ENCODE data around the gene TMEM170B.
A peak's percentile ranks its signal among the peaks of the same experiment; 100 is the strongest.

Gene TMEM170B

GRCh38 chr6:11537229-11538051, at the start of gene TMEM170B:
Gene TMEM170B (plus strand): TSS chr6:11537749. CDS start chr6:11538278, 529 bp downstream.
- Histone ChIP-seq H2AFZ (ENCODE audit: low read depth, low read length) (peak within 1 kb of the TSS; percentile 85), H3K27me3 (ENCODE audit: insufficient read depth, low read length) (no peaks in the 10 kb centered on the region), H3K9me3 (ENCODE audit: low read length) (no peaks in the 10 kb centered on the region), H3K36me3 (ENCODE audit: insufficient read depth, low read length) (no peaks in the 10 kb centered on the region), H3K4me3 (ENCODE audit: low read length) (peak within 1 kb of the TSS; percentile 72), H3K4me1 (ENCODE audit: insufficient read depth, low read length) (peaks cover 21% of the 10 kb centered on the region)

- Histone ChIP-seq H3K36me3 (ENCODE audit: insufficient read depth, low read length) (no peaks in the 10 kb centered on the region), H3K27me3 (ENCODE audit: insufficient read depth, low read length) (no peaks in the 10 kb centered on the region), H3K9me3 (ENCODE audit: low read length) (no peaks in the 10 kb centered on the region), H3K4me1 (ENCODE audit: insufficient read depth, low read length) (peaks cover 5% of the 10 kb centered on the region), H3K4me3 (ENCODE audit: low read length) (no peak overlapping the region), H2AFZ (ENCODE audit: low read depth, low read length) (no peak overlapping the region)
Measured at GRCh38 chr6:11490996-11491395, 46.6 kb upstream of the TMEM170B start.

DNA sequence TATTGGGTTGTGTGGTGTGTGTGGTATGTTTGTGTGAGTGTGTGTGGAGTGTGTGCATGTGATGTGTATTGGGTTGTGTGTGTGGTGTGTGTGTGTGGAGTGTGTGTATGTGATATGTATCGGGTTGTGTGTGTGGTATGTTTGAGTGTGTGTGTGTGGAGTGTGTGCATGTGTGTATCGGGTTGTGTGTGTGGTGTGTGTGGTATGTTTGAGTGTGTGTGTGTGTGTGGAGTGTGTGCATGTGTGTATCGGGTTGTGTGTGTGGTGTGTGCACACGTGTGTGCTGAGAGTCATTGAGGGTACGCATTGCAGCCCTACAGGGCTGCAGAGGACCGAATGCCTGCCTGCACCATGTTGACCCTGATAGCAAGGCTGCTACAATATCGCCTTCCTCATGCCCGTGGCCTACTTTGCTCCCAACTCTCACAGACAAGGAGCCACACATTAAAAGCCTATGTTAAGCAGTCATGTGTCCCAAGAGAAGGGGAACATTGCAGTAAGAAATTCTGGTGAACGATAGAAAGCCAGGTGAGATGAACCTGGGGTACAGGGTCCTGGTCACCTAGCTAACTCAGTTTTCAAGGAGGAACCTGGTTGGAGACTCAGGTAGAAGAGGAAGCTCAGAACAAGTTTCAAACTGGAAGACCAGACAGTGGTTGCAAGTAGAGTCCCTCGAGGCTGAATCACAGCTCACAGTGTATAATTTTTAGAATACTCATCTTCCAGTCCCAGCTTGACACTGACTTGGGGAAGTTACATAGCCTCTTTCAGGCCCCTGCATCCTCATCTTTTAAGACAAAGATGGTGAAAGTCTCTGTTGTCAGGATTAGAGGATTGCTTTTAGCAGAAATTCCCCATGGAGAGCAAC, 45.7 kb upstream of the TMEM170B start:
- Histone ChIP-seq H3K4me3 (ENCODE audit: low read length) (no peak overlapping the region), H2AFZ (ENCODE audit: low read depth, low read length) (no peak overlapping the region), H3K36me3 (ENCODE audit: insufficient read depth, low read length) (no peaks in the 10 kb centered on the region), H3K4me1 (ENCODE audit: insufficient read depth, low read length) (no peaks in the 10 kb centered on the region), H3K9me3 (ENCODE audit: low read length) (no peaks in the 10 kb centered on the region), H3K27me3 (ENCODE audit: insufficient read depth, low read length) (no peaks in the 10 kb centered on the region)

DNA sequence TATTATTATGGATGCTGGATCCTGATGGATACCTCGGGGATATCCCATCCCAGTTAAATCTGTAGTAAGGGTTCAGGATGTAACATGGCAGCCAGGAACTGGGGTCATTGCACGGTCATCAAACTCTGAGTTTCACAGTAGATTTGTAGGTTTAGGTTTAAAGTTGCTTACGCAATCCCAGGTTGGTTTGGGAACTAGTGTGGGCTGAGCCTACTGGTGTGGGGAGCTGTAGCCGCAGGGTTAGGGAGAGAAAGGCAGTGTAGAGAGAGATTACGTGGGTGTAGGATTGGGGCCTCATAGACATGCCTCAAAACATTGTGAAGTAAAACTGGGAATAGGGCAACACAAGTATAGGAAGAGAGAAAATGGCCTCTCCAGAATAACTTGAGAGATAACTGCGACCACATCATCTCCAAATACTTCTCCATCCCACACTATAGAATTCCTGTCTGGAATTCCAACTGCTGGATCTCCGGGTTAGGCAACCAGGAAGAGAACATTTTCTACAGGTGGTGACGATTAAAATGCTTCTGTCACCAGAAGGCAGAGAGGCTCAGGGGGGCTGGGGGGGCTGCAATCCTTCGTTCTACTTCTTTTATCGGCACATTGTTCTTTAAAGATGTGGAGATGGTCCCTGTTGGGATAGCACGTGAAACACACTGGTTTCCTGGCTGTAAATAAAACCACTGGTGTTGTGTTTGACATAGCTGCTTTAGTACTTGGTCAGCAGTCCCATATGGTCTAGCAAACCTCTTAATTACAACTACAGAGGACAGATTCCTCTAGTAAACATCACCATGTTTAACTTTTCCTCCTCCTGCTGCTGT, 44.9 kb upstream of the TMEM170B start:
- H3K27me3 ChIP-seq (ENCODE audit: insufficient read depth, low read length) = no peaks in the 10 kb centered on the region
- no peak overlapping the region for H3K4me3 ChIP-seq (ENCODE audit: low read length)
- no peaks in the 10 kb centered on the region for H3K9me3 ChIP-seq (ENCODE audit: low read length)
- no peaks in the 10 kb centered on the region for H3K36me3 ChIP-seq (ENCODE audit: insufficient read depth, low read length)
- no peaks in the 10 kb centered on the region for H3K4me1 ChIP-seq (ENCODE audit: insufficient read depth, low read length)
- H2AFZ ChIP-seq (ENCODE audit: low read depth, low read length) = no peak overlapping the region

DNA sequence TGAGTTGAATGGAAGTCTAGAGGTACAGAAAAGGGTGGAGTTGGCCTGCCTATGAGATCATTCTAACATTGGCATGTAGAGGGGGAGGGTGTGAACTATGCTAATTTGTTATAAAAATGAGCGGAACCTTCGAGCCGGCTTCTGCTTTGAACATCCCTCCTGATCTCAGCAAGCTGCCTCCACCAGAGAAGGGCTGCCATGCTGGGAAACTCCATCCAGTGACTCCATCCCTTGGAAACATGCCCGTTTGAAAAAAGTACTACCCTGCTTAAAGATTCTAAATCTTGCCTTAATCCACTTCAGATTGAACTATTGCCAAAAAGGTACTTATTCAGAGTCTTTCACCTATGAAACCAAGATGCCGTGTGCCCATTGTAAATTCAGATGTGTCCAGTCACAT, 43.6 kb upstream of the TMEM170B start:
- Histone ChIP-seq H3K4me3 (ENCODE audit: low read length) (no peak overlapping the region), H2AFZ (ENCODE audit: low read depth, low read length) (no peak overlapping the region), H3K9me3 (ENCODE audit: low read length) (no peaks in the 10 kb centered on the region), H3K27me3 (ENCODE audit: insufficient read depth, low read length) (no peaks in the 10 kb centered on the region), H3K36me3 (ENCODE audit: insufficient read depth, low read length) (no peaks in the 10 kb centered on the region), H3K4me1 (ENCODE audit: insufficient read depth, low read length) (no peaks in the 10 kb centered on the region)

GRCh38 chr6:11494786-11495564, 42.6 kb upstream of the TMEM170B start:
- no peaks in the 10 kb centered on the region for H3K36me3 ChIP-seq (ENCODE audit: insufficient read depth, low read length)
- H3K4me1 ChIP-seq (ENCODE audit: insufficient read depth, low read length) = no peaks in the 10 kb centered on the region
- H2AFZ ChIP-seq (ENCODE audit: low read depth, low read length) = no peak overlapping the region
- no peaks in the 10 kb centered on the region for H3K9me3 ChIP-seq (ENCODE audit: low read length)
- no peak overlapping the region for H3K4me3 ChIP-seq (ENCODE audit: low read length)
- H3K27me3 ChIP-seq (ENCODE audit: insufficient read depth, low read length) = no peaks in the 10 kb centered on the region

GRCh38 chr6:11495565-11496145, 41.9 kb upstream of the TMEM170B start:
- Histone ChIP-seq H3K4me1 (ENCODE audit: insufficient read depth, low read length) (no peaks in the 10 kb centered on the region), H3K9me3 (ENCODE audit: low read length) (no peaks in the 10 kb centered on the region), H2AFZ (ENCODE audit: low read depth, low read length) (peak overlapping the region; percentile 24), H3K27me3 (ENCODE audit: insufficient read depth, low read length) (no peaks in the 10 kb centered on the region), H3K36me3 (ENCODE audit: insufficient read depth, low read length) (no peaks in the 10 kb centered on the region), H3K4me3 (ENCODE audit: low read length) (no peak overlapping the region)

GRCh38 chr6:11496152-11497060, 41.1 kb upstream of the TMEM170B start:
- H3K4me1 ChIP-seq (ENCODE audit: insufficient read depth, low read length) = no peaks in the 10 kb centered on the region
- no peak overlapping the region for H3K4me3 ChIP-seq (ENCODE audit: low read length)
- no peaks in the 10 kb centered on the region for H3K36me3 ChIP-seq (ENCODE audit: insufficient read depth, low read length)
- peak overlapping the region; percentile 24 for H2AFZ ChIP-seq (ENCODE audit: low read depth, low read length)
- H3K27me3 ChIP-seq (ENCODE audit: insufficient read depth, low read length) = no peaks in the 10 kb centered on the region
- no peaks in the 10 kb centered on the region for H3K9me3 ChIP-seq (ENCODE audit: low read length)

- no peaks in the 10 kb centered on the region for H3K36me3 ChIP-seq (ENCODE audit: insufficient read depth, low read length)
- no peaks in the 10 kb centered on the region for H3K9me3 ChIP-seq (ENCODE audit: low read length)
- no peaks in the 10 kb centered on the region for H3K27me3 ChIP-seq (ENCODE audit: insufficient read depth, low read length)
- H2AFZ ChIP-seq (ENCODE audit: low read depth, low read length) = no peak overlapping the region
- H3K4me3 ChIP-seq (ENCODE audit: low read length) = no peak overlapping the region
- no peaks in the 10 kb centered on the region for H3K4me1 ChIP-seq (ENCODE audit: insufficient read depth, low read length)
Measured at GRCh38 chr6:11497107-11497506, 40.4 kb upstream of the TMEM170B start.

DNA sequence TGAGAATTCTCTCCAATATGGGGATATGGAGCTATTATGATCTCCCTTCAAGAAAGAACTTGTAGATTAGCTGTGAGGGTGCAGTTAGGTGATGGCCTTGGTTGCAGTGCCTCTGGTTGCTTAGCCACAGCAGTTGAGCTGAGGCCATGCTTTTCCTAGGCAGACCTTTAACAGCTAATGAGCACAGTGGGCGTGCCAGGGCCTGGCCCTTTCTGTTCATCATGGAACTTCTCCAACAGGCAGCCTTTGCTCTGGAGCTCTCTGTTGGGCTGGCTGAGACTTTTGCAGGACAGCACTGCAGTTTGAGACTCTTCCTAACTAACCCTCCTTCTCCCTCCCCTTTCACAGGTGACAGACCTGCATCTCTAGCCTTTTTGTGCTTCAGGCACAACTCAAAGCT, 39.7 kb upstream of the TMEM170B start:
- Histone ChIP-seq H3K4me1 (ENCODE audit: insufficient read depth, low read length) (no peaks in the 10 kb centered on the region), H3K27me3 (ENCODE audit: insufficient read depth, low read length) (no peaks in the 10 kb centered on the region), H3K36me3 (ENCODE audit: insufficient read depth, low read length) (no peaks in the 10 kb centered on the region), H2AFZ (ENCODE audit: low read depth, low read length) (no peak overlapping the region), H3K9me3 (ENCODE audit: low read length) (no peaks in the 10 kb centered on the region), H3K4me3 (ENCODE audit: low read length) (no peak overlapping the region)

DNA sequence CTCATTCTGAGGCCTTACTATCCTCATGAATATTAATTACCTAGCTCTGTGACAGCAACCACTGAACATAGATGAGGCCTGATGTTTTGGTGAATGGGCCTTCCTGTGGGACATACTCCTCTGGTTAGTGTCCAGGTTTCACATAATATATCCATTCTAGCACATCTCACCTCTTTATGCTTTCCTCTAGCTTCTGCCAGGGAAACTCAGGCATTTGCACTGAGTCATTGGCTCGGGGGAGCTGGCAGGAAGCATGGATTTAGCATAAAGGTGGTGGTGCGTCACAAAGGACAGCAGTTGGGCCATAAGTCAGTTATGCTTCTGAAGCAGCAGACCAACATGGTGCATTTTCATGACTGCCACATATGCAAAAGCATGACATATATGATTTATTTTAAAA, 37.5 kb upstream of the TMEM170B start:
- Histone ChIP-seq H3K27me3 (ENCODE audit: insufficient read depth, low read length) (no peaks in the 10 kb centered on the region), H3K4me1 (ENCODE audit: insufficient read depth, low read length) (no peaks in the 10 kb centered on the region), H3K36me3 (ENCODE audit: insufficient read depth, low read length) (no peaks in the 10 kb centered on the region), H2AFZ (ENCODE audit: low read depth, low read length) (no peak overlapping the region), H3K9me3 (ENCODE audit: low read length) (no peaks in the 10 kb centered on the region), H3K4me3 (ENCODE audit: low read length) (no peak overlapping the region)

Data from neuron (in vitro differentiated cells).